CD4-positive, alpha-beta T cell treated with Interleukin-17A for 4 hours (primary cell): Measurements from ENCODE around the gene NKAIN4.
A peak's percentile ranks its signal among the peaks of the same experiment; 100 is the strongest.

Experiments
- DNase-seq: peaks from one replicate; pipeline ENCODE4 v3.0.0-alpha.2; 2020; ENCODE audit warnings: mixed read lengths

NKAIN4 gene

DNA sequence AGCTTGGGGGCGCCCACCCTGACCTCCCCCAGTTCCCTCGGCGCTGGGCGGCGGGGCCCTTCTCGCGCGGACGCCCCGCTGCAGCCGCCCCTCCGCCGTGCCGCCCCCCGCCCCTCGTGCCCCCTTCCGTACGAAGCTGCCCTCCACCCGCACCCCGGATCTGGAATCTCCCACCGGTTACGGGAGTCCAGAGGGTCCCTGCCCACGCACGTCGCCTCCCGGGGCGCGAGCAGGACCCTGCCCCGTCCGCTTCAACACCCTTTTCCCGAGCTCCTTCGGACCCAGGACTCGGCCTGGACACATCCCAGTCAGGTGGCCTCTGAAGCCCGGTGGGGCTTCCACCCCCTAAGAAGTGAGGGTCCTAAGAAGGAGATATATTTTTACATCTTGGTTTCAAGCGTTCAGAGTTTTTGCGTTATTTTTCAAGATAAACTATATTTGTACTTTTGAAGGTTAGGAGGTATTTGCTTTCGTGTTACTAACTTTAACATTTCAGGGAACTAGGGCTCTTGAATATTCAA lies 18.9 kb upstream of the NKAIN4 start:
- DNase-seq: no peak

DNA sequence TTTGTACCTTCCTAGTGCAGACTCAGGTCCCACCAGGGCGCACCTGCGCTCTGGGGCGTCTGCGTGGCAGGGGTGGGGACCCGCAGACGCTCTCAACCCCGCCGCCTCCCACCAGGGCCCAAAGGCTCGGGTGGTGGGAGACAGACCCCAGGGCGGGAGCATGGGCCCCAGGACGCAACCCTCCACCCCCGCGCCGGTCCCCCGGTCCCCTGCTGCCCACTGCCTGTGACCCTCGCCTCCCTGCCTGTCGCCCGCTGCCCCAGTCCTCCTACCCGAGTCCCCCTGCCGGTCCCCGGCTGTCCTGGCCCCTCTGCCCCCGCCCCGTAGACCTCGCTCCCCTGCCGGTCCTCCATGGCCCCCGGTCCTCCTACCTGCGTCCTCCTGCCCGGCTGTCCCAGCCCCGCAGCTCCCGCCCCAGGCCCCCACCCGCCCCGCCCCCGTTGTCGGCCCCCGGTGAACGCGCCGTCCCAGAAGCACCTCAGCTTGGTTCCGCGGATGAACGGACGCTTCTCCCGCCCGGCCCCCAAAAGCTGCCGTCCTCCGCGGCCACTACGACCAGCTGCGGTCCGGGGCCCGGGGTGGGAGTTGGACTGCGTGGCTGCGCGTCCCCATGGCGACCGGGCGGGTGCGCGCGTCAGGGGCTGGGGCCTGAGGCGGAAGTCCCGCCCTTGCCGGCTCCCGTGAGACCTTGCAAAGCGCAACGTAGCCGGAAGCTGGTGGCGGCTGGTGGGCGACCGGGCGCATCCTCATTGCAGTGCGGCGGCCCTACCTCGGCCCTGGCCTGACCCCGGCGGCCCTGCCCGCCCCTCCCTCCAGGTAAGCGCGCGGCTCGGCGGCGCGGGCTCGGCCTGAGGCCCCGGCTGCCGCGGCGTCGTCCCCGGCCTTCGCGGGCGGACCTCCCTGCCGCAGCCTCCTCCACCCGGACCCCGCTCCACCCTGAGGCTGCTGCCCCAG lies 18.1 kb upstream of the NKAIN4 start, which contains the start of gene ARFGAP1:
TSS of gene ARFGAP1 (plus strand) at position 709 of the 954 bp plus-strand sequence. CDS start 2,768 bp downstream, outside the sequence.
- DNase-seq: peak; percentile 90

DNA sequence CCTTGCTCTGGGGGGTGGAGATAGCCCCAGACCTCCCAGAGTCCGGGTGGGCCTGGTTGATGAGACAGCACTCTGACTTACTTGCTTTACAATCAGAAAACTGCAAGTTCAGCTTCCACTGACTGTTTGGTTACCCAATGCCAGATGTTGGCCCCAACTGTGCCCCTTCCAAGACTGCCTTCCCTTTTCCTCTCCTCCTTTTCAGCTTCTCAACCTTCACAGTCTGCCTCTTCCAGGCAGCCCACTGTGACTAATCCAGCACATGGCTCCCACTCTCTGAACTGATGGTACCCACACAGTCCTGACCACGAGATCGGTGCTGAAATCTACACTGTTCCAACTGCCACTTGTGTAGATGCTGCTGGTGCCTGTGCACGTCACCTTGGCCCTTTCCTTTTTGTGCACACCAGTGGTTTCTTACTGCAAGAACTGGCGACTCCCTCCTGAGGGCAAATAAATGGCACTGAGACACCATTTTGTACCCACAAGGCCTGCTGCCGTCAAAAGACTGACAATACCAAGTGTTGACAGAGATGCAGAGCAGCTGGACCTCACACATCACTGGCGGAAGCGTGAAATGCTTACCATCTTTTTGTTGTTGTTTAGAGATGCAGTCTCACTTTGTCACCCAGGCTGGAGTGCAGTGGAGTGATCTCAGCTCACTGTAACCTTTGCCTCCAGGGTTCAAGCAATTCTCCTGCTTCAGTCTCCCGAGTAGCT lies 16.5 kb upstream of the NKAIN4 start:
- DNase-seq: no peak

DNA sequence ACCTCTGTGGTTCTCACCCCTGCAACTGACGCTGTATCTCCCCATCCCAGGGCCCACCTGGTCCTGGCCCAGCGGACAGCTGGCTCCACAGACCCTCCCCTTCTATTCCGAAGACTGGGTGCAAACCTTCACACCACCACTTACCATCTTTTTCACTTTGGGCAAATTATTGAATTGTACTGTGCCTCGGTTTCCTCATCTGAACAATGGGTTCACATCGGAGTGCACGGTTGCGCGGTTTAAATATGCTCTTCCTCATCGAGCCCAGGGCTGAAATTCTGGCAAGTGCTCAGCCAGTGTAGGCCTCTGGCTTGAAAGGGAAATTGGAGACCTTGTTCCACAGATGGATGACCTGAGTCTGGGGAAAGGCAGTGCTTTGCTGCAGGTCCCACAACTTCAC lies 15.5 kb upstream of the NKAIN4 start:
- no peak for DNase-seq

DNA sequence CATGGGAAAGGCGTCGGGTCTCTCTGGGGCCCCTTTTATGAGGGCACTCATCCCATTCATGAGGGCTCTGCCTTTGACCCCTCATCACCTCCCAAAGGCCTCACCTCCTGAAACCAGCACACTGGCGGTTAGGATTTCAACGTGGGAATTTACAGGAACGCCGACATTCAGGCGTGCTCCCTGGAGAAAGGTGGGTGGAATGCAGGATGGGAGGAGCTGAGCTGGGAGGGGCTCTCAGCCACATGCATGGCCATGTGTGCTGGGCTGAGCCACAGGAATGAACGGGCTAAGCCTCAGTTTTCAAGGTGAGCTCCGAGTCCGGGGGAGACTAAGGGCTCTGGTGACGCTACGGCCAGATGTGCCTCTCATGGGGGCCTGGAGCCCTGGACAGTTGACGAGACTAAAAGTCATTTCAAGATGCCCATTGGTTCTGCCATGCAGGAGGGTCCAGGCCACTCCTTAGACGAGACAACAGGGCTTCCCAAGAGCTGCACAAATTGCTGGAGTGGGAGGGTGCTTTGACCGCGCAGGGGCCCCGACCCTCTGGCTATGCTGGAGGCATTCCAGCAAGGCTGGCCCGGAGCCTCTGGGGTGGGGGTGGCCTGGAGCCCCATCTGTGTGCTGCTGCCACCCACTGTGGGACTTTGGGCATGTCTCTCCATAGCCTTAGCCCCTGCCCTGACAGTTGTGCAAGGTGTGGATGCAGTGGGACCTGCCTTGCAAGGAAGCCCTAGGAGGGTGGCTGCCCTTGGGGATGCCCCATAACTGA lies 14.6 kb upstream of the NKAIN4 start:
- no peak for DNase-seq

DNA sequence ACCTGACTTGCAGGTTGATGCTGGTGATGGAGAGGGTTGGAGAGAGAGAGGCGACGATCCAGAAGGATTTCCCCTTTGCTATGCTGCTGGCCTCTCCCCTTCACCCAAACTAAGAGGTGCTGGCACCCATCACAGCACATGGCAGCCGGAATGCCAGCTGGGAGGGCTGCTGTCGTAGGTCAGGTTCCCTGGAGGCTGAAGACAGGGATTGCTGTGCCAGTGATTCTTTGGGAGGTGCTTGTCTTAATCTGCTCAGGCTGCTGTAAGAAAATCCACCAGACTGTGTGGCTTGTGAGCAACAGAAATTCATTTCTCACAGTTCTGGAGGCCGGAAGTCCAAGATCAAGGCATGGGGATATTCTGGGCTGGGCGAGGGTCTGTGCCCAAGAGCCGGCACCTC lies 14.0 kb upstream of the NKAIN4 start:
- DNase-seq: no peak

DNA sequence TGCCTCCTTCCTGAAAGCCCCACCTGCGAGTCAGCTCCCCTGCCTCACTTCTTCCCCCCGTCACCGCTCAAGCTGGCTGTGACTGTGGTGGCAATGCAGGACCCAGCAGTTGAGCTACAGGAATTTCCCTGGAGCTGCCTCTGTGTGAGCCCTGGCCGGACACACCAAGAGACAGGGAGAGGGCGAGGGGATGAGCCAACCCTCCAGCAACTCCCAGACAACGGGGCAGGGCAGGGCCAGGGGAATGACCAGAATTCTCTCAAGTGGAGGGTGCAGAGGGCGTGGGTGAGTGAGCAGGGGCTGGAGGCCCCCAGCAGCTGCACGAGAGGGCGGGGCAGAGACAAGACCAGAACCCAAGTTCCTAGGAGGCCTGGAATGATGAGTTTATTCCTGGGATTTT lies 13.4 kb upstream of the NKAIN4 start:
- DNase-seq: no peak

DNA sequence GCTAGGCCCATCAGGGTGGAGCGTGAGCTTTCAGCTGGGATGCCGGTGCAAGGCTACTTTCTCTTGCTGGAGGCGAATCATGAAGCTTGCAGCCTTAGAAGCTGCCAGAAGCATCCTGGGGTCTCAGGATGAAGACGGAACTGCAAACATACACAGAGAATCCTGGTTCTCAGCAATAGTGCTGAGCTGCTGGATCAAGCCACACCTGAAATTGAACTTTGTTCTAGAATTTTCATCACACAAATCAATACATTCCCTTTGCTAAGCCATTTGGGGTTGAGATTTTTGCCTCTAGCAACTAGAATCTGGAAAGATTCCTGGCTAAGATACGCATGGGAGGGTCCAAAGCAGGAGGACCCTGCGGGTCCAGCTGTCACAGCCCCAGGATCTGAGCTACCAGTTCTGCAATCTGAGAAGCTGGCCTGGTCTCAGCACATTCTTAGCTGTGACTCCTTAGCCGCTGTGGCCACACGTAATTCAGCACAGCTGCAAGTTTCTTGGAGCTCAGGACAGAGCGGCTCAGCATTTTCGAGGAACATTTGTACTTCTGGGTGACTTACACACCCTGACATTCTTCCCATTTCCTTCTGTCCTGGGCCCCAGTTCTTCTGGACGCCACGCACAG lies 11.7 kb upstream of the NKAIN4 start:
- DNase-seq: no peak

DNA sequence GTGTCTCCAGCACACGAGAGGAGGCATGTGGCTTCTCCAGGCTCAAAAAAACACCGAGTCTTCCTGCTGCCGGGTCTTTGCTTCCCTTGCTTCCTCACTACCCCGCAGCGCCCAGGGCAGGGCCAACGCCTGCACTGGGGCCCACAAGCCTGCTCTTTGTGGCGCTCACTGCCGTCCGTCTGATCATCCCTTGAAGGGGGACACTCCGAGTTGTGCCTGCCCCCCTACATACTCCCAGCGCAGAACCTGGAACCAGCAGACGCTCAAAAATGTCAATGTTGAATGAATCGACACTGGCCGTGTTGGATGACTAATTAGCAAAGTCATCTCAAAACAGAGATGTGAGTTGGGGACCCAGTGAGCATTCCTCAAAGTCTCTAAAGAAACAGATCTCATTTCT lies 10.3 kb upstream of the NKAIN4 start:
- no peak for DNase-seq

DNA sequence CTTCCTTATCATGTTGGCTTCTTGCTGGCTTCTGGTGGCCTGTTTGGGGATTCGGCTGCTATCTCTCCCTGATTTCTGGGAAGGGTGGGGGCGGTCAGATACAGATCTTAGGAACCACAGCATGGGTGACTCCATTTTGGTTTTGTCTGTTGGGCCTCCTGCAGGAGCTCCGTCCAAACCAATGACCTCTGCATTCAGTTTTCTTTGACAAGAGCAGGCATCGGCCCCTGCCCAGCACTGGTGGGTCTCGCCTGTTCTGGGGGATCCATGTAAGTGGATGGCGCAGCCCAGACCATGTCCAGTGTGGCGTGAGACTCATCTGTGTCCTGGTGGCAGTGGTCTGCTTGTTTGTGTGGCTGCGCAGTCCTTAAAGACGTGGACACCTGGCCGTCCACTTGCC lies 9.7 kb upstream of the NKAIN4 start:
- no peak for DNase-seq

DNA sequence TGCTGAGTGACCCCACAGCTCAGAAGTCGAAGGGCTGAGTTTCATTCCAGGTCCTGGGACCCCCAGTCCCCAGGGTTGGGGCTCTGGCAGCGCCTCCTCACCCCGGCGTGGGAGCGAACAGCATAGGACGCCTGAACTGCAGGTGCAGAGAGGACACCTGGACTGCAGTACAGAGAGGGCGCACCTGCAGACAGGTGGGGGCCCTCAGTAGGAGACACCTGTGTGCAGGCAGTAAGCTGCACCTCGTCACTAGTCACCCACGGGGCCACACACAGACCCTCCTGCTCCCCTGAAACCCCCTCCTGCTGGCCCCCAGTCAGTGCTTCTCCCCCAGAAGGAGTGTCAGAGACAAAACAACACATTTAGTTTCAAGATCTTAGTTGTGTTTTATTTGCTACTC lies 8.6 kb upstream of the NKAIN4 start:
- DNase-seq: no peak

DNA sequence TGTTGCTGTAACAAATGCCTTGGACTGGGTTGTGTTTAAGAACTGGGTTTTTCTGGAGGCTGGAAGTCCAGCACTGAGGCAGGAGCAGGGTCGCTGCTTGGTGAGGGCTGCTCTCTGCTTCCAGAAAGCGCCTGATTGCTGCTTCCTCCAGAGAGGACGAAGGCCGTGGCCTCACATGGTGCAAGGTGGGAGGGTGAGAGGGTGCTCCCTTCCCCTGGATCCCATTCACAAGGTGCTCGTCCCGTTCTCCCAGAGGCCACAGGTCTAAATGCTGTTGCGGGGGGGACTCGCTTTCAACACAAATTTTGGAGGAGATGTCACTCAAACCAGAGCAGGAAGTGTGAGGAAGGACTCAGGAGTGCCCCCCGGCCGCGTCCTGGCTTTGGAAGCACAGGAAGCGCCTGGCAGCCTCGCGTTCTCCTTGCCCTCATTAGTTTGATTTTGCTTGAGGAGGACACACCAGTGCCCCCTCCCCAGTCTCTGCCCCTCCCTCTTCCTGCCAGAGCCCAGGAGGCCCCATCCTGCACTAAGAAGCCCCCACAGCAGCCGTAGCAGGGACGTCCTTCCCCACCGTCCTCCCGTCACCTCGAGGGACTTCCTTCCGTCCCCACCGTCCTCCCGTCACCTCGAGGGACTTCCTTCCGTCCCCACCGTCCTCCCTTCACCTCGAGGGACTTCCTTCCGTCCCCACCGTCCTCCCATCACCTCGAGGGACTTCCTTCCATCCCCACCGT lies 7.7 kb upstream of the NKAIN4 start:
- no peak for DNase-seq

DNA sequence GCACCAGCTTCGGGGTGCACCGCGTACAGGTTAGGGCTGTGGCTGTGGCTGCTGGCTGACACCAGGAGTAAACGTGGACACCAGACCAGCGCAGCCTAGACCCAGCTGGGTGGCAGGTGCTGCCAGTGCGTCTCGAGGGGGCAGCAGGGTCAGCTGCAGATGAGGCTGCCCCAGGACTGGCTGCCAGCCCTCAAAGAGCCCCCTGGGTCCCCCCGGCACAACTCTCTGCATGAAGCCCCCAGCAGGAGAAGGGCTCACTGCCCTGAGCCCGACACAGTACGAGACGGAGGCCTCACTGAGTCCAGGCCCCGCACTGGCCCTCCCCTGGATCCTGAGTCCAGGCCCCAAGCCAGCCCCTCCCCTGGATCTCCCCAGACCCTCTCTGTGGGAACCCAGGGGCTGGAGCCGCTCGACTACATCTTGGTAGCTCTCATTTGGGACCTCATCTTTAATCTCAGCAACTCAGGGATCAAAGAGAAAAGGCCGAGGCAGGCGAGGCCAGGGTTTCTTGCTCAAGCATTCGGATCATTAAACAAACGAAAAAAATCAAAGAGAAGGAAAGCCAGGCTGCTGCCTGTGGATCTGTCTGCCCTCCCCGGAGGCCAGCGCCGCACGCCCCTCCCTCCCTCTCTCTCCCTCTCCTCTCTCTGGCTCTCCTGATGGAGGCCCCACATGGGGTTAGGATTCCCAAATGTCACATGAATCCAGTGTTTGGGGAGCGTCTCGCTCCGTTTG lies 7.0 kb upstream of the NKAIN4 start:
- DNase-seq: no peak

DNA sequence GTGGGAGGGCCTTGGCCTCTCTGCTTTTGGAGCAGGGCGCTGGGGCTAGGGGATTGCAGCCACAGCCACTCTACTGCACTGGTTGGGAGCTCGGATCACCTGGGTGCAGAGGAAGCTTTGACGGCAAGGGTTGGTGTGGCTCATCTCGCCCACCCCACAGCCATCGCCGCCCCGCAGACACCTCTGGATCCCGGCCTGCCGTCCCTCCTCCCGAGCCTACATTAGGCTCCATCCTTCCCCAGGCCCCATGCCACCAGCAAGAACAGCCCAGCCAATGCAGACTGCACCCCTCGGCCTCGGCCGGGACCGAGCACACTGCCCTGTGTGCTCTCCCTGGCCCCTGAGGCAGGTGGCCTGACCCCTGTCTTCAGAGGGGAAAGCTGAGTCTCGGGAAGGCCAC lies 6.3 kb upstream of the NKAIN4 start:
- DNase-seq: no peak

DNA sequence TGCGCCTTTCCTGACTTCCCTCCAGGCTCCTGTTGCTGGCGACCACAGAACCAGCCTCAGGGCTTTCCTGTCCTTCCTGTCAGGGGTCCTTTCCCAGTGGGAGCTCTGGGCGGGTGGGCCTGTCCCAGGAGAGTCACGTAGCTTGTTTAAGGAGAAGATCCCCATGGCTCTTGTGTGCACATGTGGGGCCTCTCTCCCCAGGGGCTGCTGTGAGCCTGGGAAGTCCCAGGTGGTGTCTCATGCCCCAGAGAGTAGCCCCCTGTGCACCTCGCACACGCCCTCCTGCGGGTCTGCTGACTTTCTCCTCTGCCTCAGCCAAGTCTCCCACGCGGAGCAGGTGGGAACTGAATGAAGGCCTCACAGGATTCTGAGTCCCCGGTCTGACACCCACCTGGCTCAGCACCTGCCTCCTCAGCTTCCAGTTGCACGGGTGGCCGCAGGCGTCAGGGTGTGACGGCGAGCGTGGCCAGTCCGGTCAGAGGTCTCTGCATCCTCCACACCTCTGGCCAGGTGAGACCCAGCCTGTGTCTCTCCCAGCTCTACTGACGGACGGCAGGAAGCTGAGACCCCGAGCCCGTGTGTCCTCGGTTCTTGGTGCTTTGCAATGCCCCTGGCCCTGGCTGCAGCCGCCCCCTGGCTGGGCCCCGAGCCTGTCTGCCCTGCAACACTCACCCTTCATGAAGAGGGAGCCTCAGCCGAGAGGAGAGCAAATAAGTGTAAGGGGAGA lies 5.6 kb upstream of the NKAIN4 start:
- no peak for DNase-seq

DNA sequence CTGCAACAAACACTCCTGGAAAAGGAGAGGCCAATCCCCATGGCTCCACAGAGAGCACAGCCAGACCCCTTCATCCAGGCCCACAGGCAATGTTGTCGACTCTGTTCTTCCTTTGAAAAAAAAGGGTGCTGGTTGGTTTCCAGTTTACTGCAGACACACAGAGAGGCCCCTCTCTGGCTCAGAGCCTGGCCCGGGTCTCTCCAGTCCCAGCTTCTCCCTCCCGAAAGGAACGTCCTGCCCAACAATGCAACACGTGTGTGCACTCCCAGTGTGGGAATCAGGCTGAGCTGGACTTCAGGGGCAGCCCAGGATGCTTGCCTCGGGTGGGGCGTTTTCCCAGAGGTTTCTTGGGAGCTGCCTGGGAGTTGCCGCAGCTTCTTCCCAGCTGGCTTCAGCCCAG lies 4.5 kb upstream of the NKAIN4 start:
- DNase-seq: no peak

DNA sequence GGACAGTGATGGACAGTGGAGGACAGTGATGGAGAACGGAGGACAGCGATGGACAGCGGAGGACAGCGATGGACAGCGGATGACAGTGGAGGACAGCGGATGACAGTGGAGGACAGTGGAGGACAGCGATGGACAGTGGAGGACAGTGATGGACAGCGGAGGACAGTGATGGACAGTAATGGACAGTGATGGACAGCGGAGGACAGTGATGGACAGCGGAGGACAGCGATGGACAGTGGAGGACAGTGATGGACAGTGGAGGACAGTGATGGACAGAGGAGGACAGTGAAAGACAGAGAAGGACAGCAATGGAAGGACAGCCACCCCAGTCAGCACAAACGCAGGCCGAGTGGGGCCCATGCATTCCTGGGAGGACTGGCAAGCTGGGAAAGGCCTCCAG lies 3.4 kb upstream of the NKAIN4 start:
- no peak for DNase-seq

DNA sequence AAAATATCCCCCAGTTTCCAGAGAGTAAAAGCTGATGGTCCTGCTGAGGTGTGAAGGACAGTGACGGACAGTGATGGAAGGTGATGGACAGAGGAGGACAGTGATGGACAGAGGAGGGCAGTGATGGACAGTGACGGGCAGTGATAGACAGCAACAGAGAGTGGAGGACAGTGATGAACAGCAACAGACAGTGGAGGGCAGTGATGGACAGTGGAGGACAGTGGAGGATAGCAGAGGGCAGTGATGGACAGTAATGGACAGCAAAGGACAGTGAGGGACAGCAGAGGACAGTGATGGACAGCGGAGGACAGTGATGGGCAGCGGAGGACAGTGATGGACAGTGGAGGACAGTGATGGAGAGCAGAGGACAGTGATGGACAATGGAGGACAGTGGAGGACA lies 2.7 kb upstream of the NKAIN4 start:
- DNase-seq: no peak

DNA sequence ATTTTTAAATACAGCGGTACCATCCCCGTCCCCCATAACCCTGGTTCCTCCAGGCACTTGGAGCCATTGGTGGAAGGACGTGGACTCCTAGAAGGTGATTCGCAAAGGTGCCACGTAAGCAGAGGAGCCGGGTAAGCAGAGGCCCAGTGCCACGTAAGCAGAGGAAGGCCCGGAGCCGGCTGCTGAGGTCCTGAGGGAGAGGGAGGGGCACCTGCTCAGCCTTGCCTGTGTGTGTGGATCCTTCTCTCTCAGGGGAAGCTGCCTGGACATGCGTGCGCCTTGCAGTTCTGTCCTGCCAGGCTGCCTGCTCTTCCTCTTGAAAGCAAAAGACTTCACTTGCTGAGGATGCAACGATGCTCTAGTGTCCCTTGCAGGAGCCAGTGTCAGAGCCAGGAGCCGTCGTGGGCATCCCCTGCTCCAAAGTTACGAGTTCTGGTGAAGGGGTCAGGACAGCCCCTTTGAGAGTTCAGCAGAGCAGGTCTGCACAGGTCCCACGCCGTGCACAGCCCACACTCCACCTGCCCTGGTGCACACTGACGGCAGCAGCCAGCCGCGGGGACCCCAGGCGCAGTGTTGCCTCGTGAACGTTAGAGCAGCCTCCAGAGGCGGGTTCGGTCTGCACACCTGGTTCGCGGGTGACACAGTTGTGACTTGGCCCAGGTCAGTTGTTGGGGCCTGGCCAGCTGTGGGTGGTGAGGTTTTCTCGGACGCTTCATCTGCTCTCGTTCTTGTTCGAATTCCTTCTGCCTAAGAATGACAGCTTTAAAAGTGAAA lies 1.9 kb upstream of the NKAIN4 start:
- DNase-seq: no peak
